ENCODE results near the gene TSKS.

DNA sequence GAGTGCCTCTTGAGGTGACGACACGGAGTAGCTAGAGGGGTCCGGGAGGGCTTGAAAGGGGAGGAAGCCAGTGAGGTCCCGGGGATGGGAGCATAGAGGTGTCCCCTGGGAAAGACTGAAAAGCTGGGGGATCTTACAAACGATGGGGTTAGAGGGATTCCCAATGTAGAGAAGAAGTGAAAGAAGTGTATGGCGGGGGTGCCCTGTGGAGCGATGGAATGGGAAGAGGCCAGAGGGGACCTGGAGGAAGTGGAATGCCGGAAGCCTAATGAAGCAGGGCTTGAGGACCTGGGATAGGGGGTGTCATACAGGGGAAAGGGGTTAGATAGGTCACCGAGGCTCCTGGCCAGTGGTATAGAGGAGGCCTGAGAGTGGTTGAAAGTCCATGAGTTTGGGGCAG lies 4.3 kb upstream of the TSKS start:
- TF ChIP-seq, protein P1, sequence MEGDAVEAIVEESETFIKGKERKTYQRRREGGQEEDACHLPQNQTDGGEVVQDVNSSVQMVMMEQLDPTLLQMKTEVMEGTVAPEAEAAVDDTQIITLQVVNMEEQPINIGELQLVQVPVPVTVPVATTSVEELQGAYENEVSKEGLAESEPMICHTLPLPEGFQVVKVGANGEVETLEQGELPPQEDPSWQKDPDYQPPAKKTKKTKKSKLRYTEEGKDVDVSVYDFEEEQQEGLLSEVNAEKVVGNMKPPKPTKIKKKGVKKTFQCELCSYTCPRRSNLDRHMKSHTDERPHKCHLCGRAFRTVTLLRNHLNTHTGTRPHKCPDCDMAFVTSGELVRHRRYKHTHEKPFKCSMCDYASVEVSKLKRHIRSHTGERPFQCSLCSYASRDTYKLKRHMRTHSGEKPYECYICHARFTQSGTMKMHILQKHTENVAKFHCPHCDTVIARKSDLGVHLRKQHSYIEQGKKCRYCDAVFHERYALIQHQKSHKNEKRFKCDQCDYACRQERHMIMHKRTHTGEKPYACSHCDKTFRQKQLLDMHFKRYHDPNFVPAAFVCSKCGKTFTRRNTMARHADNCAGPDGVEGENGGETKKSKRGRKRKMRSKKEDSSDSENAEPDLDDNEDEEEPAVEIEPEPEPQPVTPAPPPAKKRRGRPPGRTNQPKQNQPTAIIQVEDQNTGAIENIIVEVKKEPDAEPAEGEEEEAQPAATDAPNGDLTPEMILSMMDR (IDR thresholded peaks at IDR 0.05; ENCODE audit: low read depth, low read length): no peak
- no peak for TF ChIP-seq EZH2phosphoT487 (IDR thresholded peaks at IDR 0.05; ENCODE audit: low read depth)

Measured in OCI-LY3 (cell line).